Activated CD4-positive, alpha-beta memory T cell treated with anti-CD3 and anti-CD28 coated beads for 36 hours (primary cell): Measurements from ENCODE around the gene C6orf136. TPM values are rescaled to one million over a fixed set of nuclear protein-coding genes. Genes with fewer than 3 reads are reported as not detected.

ENCODE experiments used
- total RNA-seq, 2 experiments: library from RNA; stranded (reverse); gene quantifications; one replicate each; pipeline ENCODE4 v1.2.3, GENCODE V29; 2021

The C6orf136 gene
- total RNA-seq, 2 experiments from 2014 or later = 32.7 to 37.5 TPM

Other genes starting within 250 kb of the C6orf136 start
- 100 to 1,000 TPM; 481 to 485 TPM for gene HLA-E, start 157.6 kb upstream of the C6orf136 start, total RNA-seq
- gene GNL1, start 90.6 kb upstream of the C6orf136 start, total RNA-seq = 10 to 100 TPM; 94.0 to 95.8 TPM
- 10 to 100 TPM; 22.4 to 22.6 TPM for gene PRR3, start 89.8 kb upstream of the C6orf136 start, total RNA-seq
- gene ABCF1, start 75.7 kb upstream of the C6orf136 start, total RNA-seq = 10 to 100 TPM; 87.0 to 87.1 TPM
- 10 to 100 TPM; 64.5 to 67.4 TPM for gene PPP1R10, start 29.9 kb upstream of the C6orf136 start, total RNA-seq
- gene MRPS18B, start 29.3 kb upstream of the C6orf136 start, total RNA-seq = 10 to 100 TPM; 90.9 to 95.3 TPM
- gene ATAT1, start 20.3 kb upstream of the C6orf136 start, total RNA-seq = 1 to 10 TPM; 7.6 to 8.7 TPM
- 10 to 100 TPM; 33.1 to 35.3 TPM for gene DHX16, start 25.9 kb downstream of the C6orf136 start, total RNA-seq
- gene PPP1R18, start 39.5 kb downstream of the C6orf136 start, total RNA-seq = 100 to 1,000 TPM; 172 to 183 TPM
- 10 to 100 TPM; 31.6 to 32.7 TPM for gene NRM, start 43.9 kb downstream of the C6orf136 start, total RNA-seq
- gene MDC1, start 70.1 kb downstream of the C6orf136 start, total RNA-seq = 10 to 100 TPM; 79.5 to 88.7 TPM
- gene TUBB, start 73.2 kb downstream of the C6orf136 start, total RNA-seq = 1,000 to 10,000 TPM; 1,695 to 1,719 TPM
- gene FLOT1, start 95.6 kb downstream of the C6orf136 start, total RNA-seq = 100 to 1,000 TPM; 226 to 231 TPM
- gene IER3, start 97.4 kb downstream of the C6orf136 start, total RNA-seq = 100 to 1,000 TPM; 167 to 171 TPM
- gene DDR1, start 237.4 kb downstream of the C6orf136 start, total RNA-seq = 1 to 10 TPM; 8.1 to 8.7 TPM